ENCODE measurements around the gene SELENOV. TPM values are rescaled to one million over a fixed set of nuclear protein-coding genes. Genes with fewer than 3 reads are reported as not detected.

The SELENOV gene
- total and polyA plus RNA-seq, 2 experiments from 2014 or later: not detected

GRCh38 chr19:39558624-39559117, 43.7 kb downstream of the SELENOV start:
- H3F3A ChIP-seq (ENCODE audit: insufficient read depth): no peaks in the 10 kb centered on the region
- no peak overlapping the region for H3K27ac ChIP-seq
- TF ChIP-seq EZH2phosphoT487 (IDR thresholded peaks at IDR 0.05; ENCODE audit: insufficient read depth, low read depth) (no peak), EZH2 (IDR thresholded peaks at IDR 0.05; ENCODE audit: insufficient read depth, poor library complexity, severe bottlenecking) (no peak)
- no peaks in the 10 kb centered on the region for H3K9me2 ChIP-seq (ENCODE audit: insufficient read depth)
- no peaks in the 10 kb centered on the region for H3K4me1 ChIP-seq (ENCODE audit: insufficient read depth)
- H3K9me3 ChIP-seq (ENCODE audit: low read depth): no peaks in the 10 kb centered on the region
- H3K9ac ChIP-seq: no peak overlapping the region
- H3K27me3 ChIP-seq (replicated peaks; ENCODE audit: insufficient read depth): peaks cover 18% of the 10 kb centered on the region
- no peak overlapping the region for H2AFZ ChIP-seq
- no peak overlapping the region for H3K4me2 ChIP-seq (ENCODE audit: unreplicated experiment)
- no peaks in the 10 kb centered on the region for H3K79me2 ChIP-seq (ENCODE audit: insufficient read depth)
- WGBS, 2 experiments (ENCODE audit: low coverage in 1 of 2, low lambda C conversion rate in 2 of 2, missing lambda C conversion rate in 2 of 2): 48 to 50% methylated on average over 6 of the region's 6 CpGs
- no peak for DNase-seq
- H4K20me1 ChIP-seq (ENCODE audit: insufficient read depth): no peaks in the 10 kb centered on the region
- no peak overlapping the region for H3K4me3 ChIP-seq
- H3K36me3 ChIP-seq (ENCODE audit: low read depth): no peaks in the 10 kb centered on the region
- in situ Hi-C loops (cut with MboI): no loop called here

- no peaks in the 10 kb centered on the region for H3F3A ChIP-seq (ENCODE audit: insufficient read depth)
- in situ Hi-C loops (cut with MboI): no loop called here
- no peak overlapping the region for H3K9ac ChIP-seq
- no peaks in the 10 kb centered on the region for H3K4me1 ChIP-seq (ENCODE audit: insufficient read depth)
- peak; percentile 24 for DNase-seq
- H3K27ac ChIP-seq: no peak overlapping the region
- no peaks in the 10 kb centered on the region for H3K36me3 ChIP-seq (ENCODE audit: low read depth)
- no peak for TF ChIP-seq EZH2 (IDR thresholded peaks at IDR 0.05; ENCODE audit: insufficient read depth, poor library complexity, severe bottlenecking)
- TF ChIP-seq EZH2phosphoT487 (IDR thresholded peaks at IDR 0.05; ENCODE audit: insufficient read depth, low read depth): no peak
- H3K9me3 ChIP-seq (ENCODE audit: low read depth): no peaks in the 10 kb centered on the region
- H3K27me3 ChIP-seq (replicated peaks; ENCODE audit: insufficient read depth): peaks cover 8% of the 10 kb centered on the region; the same call in 1 of the 2 replicates
- H4K20me1 ChIP-seq (ENCODE audit: insufficient read depth): no peaks in the 10 kb centered on the region
- H3K79me2 ChIP-seq (ENCODE audit: insufficient read depth): no peaks in the 10 kb centered on the region
- 44 to 46% methylated on average over 2 of the region's 2 CpGs for WGBS, 2 experiments (ENCODE audit: low coverage in 1 of 2, low lambda C conversion rate in 2 of 2, missing lambda C conversion rate in 2 of 2)
- H3K4me3 ChIP-seq: no peak overlapping the region
- H3K4me2 ChIP-seq (ENCODE audit: unreplicated experiment): no peak overlapping the region
- H2AFZ ChIP-seq: no peak overlapping the region
- H3K9me2 ChIP-seq (ENCODE audit: insufficient read depth): no peaks in the 10 kb centered on the region
Measured at GRCh38 chr19:39563408-39563807, 48.5 kb downstream of the SELENOV start.

GRCh38 chr19:39566064-39566463, 51.1 kb downstream of the SELENOV start:
- H3K27me3 ChIP-seq (replicated peaks; ENCODE audit: insufficient read depth): no peaks in the 10 kb centered on the region; the same call in 1 of the 2 replicates
- H3K4me1 ChIP-seq (ENCODE audit: insufficient read depth): no peaks in the 10 kb centered on the region
- no peak overlapping the region for H3K9ac ChIP-seq
- no peak overlapping the region for H2AFZ ChIP-seq
- no peak overlapping the region for H3K4me2 ChIP-seq (ENCODE audit: unreplicated experiment)
- H3K79me2 ChIP-seq (ENCODE audit: insufficient read depth): no peaks in the 10 kb centered on the region
- in situ Hi-C loops (cut with MboI): no loop called here
- no peaks in the 10 kb centered on the region for H4K20me1 ChIP-seq (ENCODE audit: insufficient read depth)
- no peaks in the 10 kb centered on the region for H3K36me3 ChIP-seq (ENCODE audit: low read depth)
- TF ChIP-seq EZH2 (IDR thresholded peaks at IDR 0.05; ENCODE audit: insufficient read depth, poor library complexity, severe bottlenecking): no peak
- no peak for TF ChIP-seq EZH2phosphoT487 (IDR thresholded peaks at IDR 0.05; ENCODE audit: insufficient read depth, low read depth)
- no peak overlapping the region for H3K4me3 ChIP-seq
- no peaks in the 10 kb centered on the region for H3K9me3 ChIP-seq (ENCODE audit: low read depth)
- DNase-seq: no peak
- H3F3A ChIP-seq (ENCODE audit: insufficient read depth): no peaks in the 10 kb centered on the region
- no peaks in the 10 kb centered on the region for H3K9me2 ChIP-seq (ENCODE audit: insufficient read depth)
- WGBS, 2 experiments (ENCODE audit: low coverage in 1 of 2, low lambda C conversion rate in 2 of 2, missing lambda C conversion rate in 2 of 2): 30 to 31% methylated on average over 3 of the region's 3 CpGs
- no peak overlapping the region for H3K27ac ChIP-seq

GRCh38 chr19:39568604-39569003, 53.7 kb downstream of the SELENOV start:
- no peaks in the 10 kb centered on the region for H3K79me2 ChIP-seq (ENCODE audit: insufficient read depth)
- no peak overlapping the region for H2AFZ ChIP-seq
- no peak overlapping the region for H3K4me2 ChIP-seq (ENCODE audit: unreplicated experiment)
- no peak overlapping the region for H3K4me3 ChIP-seq
- TF ChIP-seq EZH2 (IDR thresholded peaks at IDR 0.05; ENCODE audit: insufficient read depth, poor library complexity, severe bottlenecking): no peak
- no peak for TF ChIP-seq EZH2phosphoT487 (IDR thresholded peaks at IDR 0.05; ENCODE audit: insufficient read depth, low read depth)
- no peaks in the 10 kb centered on the region for H3K9me2 ChIP-seq (ENCODE audit: insufficient read depth)
- H3K36me3 ChIP-seq (ENCODE audit: low read depth): no peaks in the 10 kb centered on the region
- in situ Hi-C loops (cut with MboI): no loop called here
- no peaks in the 10 kb centered on the region; the same call in 1 of the 2 replicates for H3K27me3 ChIP-seq (replicated peaks; ENCODE audit: insufficient read depth)
- no peak overlapping the region for H3K9ac ChIP-seq
- no peaks in the 10 kb centered on the region for H3K9me3 ChIP-seq (ENCODE audit: low read depth)
- no peaks in the 10 kb centered on the region for H3F3A ChIP-seq (ENCODE audit: insufficient read depth)
- peak; percentile 2 for DNase-seq
- no peaks in the 10 kb centered on the region for H3K4me1 ChIP-seq (ENCODE audit: insufficient read depth)
- WGBS, 2 experiments (ENCODE audit: low coverage in 1 of 2, low lambda C conversion rate in 2 of 2, missing lambda C conversion rate in 2 of 2): 35 to 36% methylated on average over 3 of the region's 3 CpGs
- no peaks in the 10 kb centered on the region for H4K20me1 ChIP-seq (ENCODE audit: insufficient read depth)
- H3K27ac ChIP-seq: no peak overlapping the region

Other genes with a start within 250 kb of the SELENOV start
- gene IFNL2, start 246.7 kb upstream of the SELENOV start, total RNA-seq (2014; rRNA removed; shearing (Covaris generic)): not detected in 2 replicates
- gene IFNL2, start 246.7 kb upstream of the SELENOV start, polyA plus RNA-seq (2016; fragmentation: Nextera tagmentation; extraction: Ambion mirVana): not detected in 2 replicates
- not detected in 2 replicates for gene IFNL1, start 218.7 kb upstream of the SELENOV start, total RNA-seq (2014; rRNA removed; shearing (Covaris generic))
- gene IFNL1, start 218.7 kb upstream of the SELENOV start, polyA plus RNA-seq (2016; fragmentation: Nextera tagmentation; extraction: Ambion mirVana): not detected in 2 replicates
- not detected in 2 replicates for gene LRFN1, start 194.3 kb upstream of the SELENOV start, total RNA-seq (2014; rRNA removed; shearing (Covaris generic))
- 0.10 TPM in 1 of 2 replicates, not detected in the other for gene LRFN1, start 194.3 kb upstream of the SELENOV start, polyA plus RNA-seq (2016; fragmentation: Nextera tagmentation; extraction: Ambion mirVana)
- gene GMFG, start 179.1 kb upstream of the SELENOV start, total RNA-seq (2014; rRNA removed; shearing (Covaris generic)): not detected in 2 replicates
- gene GMFG, start 179.1 kb upstream of the SELENOV start, polyA plus RNA-seq (2016; fragmentation: Nextera tagmentation; extraction: Ambion mirVana): 1.1 and 2.2 TPM in 2 replicates
- 71.9 and 87.1 TPM in 2 replicates for gene SAMD4B, start 172.7 kb upstream of the SELENOV start, total RNA-seq (2014; rRNA removed; shearing (Covaris generic))
- gene SAMD4B, start 172.7 kb upstream of the SELENOV start, polyA plus RNA-seq (2016; fragmentation: Nextera tagmentation; extraction: Ambion mirVana): 64.8 and 66.7 TPM in 2 replicates
- gene PAF1, start 124.0 kb upstream of the SELENOV start, total RNA-seq (2014; rRNA removed; shearing (Covaris generic)): 45.3 and 51.2 TPM in 2 replicates
- 44.2 and 44.5 TPM in 2 replicates for gene PAF1, start 124.0 kb upstream of the SELENOV start, polyA plus RNA-seq (2016; fragmentation: Nextera tagmentation; extraction: Ambion mirVana)
- gene MED29, start 123.8 kb upstream of the SELENOV start, total RNA-seq (2014; rRNA removed; shearing (Covaris generic)): 27.7 and 29.6 TPM in 2 replicates
- gene MED29, start 123.8 kb upstream of the SELENOV start, polyA plus RNA-seq (2016; fragmentation: Nextera tagmentation; extraction: Ambion mirVana): 34.9 and 39.2 TPM in 2 replicates
- 7.0 and 13.9 TPM in 2 replicates for gene ZFP36, start 108.3 kb upstream of the SELENOV start, total RNA-seq (2014; rRNA removed; shearing (Covaris generic))
- gene ZFP36, start 108.3 kb upstream of the SELENOV start, polyA plus RNA-seq (2016; fragmentation: Nextera tagmentation; extraction: Ambion mirVana): 86.2 and 86.6 TPM in 2 replicates
- 12.0 and 17.5 TPM in 2 replicates for gene PLEKHG2, start 102.5 kb upstream of the SELENOV start, total RNA-seq (2014; rRNA removed; shearing (Covaris generic))
- 12.2 and 13.5 TPM in 2 replicates for gene PLEKHG2, start 102.5 kb upstream of the SELENOV start, polyA plus RNA-seq (2016; fragmentation: Nextera tagmentation; extraction: Ambion mirVana)
- gene RPS16, start 79.2 kb upstream of the SELENOV start, total RNA-seq (2014; rRNA removed; shearing (Covaris generic)): 91.2 and 136 TPM in 2 replicates
- 542 and 556 TPM in 2 replicates for gene RPS16, start 79.2 kb upstream of the SELENOV start, polyA plus RNA-seq (2016; fragmentation: Nextera tagmentation; extraction: Ambion mirVana)
- gene SUPT5H, start 69.6 kb upstream of the SELENOV start, total RNA-seq (2014; rRNA removed; shearing (Covaris generic)): 76.5 and 87.4 TPM in 2 replicates
- 121 and 125 TPM in 2 replicates for gene SUPT5H, start 69.6 kb upstream of the SELENOV start, polyA plus RNA-seq (2016; fragmentation: Nextera tagmentation; extraction: Ambion mirVana)
- gene TIMM50, start 34.3 kb upstream of the SELENOV start, total RNA-seq (2014; rRNA removed; shearing (Covaris generic)): 66.7 and 70.8 TPM in 2 replicates
- 82.0 and 89.4 TPM in 2 replicates for gene TIMM50, start 34.3 kb upstream of the SELENOV start, polyA plus RNA-seq (2016; fragmentation: Nextera tagmentation; extraction: Ambion mirVana)
- gene DLL3, start 16.2 kb upstream of the SELENOV start, total RNA-seq (2014; rRNA removed; shearing (Covaris generic)): 2.1 TPM in 1 of 2 replicates, not detected in the other
- gene DLL3, start 16.2 kb upstream of the SELENOV start, polyA plus RNA-seq (2016; fragmentation: Nextera tagmentation; extraction: Ambion mirVana): 0.74 and 1.2 TPM in 2 replicates
- gene EID2B, start 17.7 kb downstream of the SELENOV start, total RNA-seq (2014; rRNA removed; shearing (Covaris generic)): 3.4 and 3.9 TPM in 2 replicates
- gene EID2B, start 17.7 kb downstream of the SELENOV start, polyA plus RNA-seq (2016; fragmentation: Nextera tagmentation; extraction: Ambion mirVana): 2.5 and 3.2 TPM in 2 replicates
- 12.3 and 14.3 TPM in 2 replicates for gene EID2, start 25.0 kb downstream of the SELENOV start, total RNA-seq (2014; rRNA removed; shearing (Covaris generic))
- 14.9 and 16.3 TPM in 2 replicates for gene EID2, start 25.0 kb downstream of the SELENOV start, polyA plus RNA-seq (2016; fragmentation: Nextera tagmentation; extraction: Ambion mirVana)
- not detected in 2 replicates for gene LGALS13, start 87.4 kb downstream of the SELENOV start, total RNA-seq (2014; rRNA removed; shearing (Covaris generic))
- not detected in 2 replicates for gene LGALS13, start 87.4 kb downstream of the SELENOV start, polyA plus RNA-seq (2016; fragmentation: Nextera tagmentation; extraction: Ambion mirVana)
- gene LGALS16, start 140.8 kb downstream of the SELENOV start, total RNA-seq (2014; rRNA removed; shearing (Covaris generic)): not detected in 2 replicates
- gene LGALS16, start 140.8 kb downstream of the SELENOV start, polyA plus RNA-seq (2016; fragmentation: Nextera tagmentation; extraction: Ambion mirVana): not detected in 2 replicates
- not detected in 2 replicates for gene LGALS14, start 189.3 kb downstream of the SELENOV start, total RNA-seq (2014; rRNA removed; shearing (Covaris generic))
- gene LGALS14, start 189.3 kb downstream of the SELENOV start, polyA plus RNA-seq (2016; fragmentation: Nextera tagmentation; extraction: Ambion mirVana): not detected in 2 replicates
- gene CLC, start 222.9 kb downstream of the SELENOV start, total RNA-seq (2014; rRNA removed; shearing (Covaris generic)): not detected in 2 replicates
- gene CLC, start 222.9 kb downstream of the SELENOV start, polyA plus RNA-seq (2016; fragmentation: Nextera tagmentation; extraction: Ambion mirVana): not detected in 2 replicates

Data from GM23248 (cell line).